ENCODE results near the gene ARHGEF11. TPM values are rescaled to one million over a fixed set of nuclear protein-coding genes. Genes with fewer than 3 reads are reported as not detected.

Gene ARHGEF11
- polyA plus RNA-seq, 10 donors = 16.3 to 24.9 (median 20.7) TPM

DNA sequence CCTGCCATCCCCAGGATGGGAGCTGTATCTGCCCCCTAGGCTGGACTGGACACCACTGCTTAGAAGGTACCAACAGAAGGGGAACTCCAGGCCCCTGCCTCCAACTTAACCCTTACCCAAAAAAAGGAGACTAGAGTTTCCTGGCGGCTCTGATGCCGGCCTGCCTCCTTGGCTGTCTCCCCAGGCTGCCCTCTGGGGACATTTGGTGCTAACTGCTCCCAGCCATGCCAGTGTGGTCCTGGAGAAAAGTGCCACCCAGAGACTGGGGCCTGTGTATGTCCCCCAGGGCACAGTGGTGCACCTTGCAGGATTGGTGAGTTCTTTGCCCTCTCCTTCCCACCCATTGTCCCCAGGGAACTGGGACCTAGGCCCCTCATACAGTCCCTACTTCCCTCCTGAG is 133.2 kb downstream of the ARHGEF11 start:
- no peak for DNase-seq

DNA sequence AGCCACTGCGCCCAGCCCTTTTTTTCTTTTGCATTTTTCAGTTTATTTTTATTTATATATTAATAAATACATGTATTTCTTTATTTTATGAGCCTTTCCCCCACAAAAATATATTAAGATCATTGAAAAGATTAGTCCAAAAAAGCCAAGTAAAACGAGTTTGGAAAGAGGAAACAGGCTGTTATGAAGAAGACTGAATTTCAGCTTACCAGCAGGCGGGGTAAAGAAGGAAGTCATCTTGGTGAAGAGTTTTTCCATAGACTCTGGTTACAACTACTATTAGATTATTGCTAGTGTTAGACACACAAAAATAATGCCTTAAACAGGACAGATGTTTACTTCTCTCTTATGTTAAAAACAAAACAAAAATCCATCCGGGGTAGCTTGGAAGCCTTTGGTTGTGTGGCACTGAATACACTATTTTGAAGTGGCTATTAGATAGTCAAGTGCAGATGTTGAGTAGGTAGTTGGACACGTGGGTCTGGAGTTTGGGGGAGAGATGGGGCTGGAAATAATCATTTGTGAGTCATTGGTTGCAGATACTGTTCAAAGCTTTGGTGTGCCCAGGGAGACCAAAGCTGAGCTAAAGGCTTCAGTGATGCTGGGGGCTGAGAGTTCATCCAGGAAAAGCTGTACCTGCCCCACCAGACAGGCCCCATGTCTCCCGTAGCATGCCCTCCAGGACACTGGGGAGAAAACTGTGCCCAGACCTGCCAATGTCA is 133.8 kb downstream of the ARHGEF11 start:
- DNase-seq = no peak

DNA sequence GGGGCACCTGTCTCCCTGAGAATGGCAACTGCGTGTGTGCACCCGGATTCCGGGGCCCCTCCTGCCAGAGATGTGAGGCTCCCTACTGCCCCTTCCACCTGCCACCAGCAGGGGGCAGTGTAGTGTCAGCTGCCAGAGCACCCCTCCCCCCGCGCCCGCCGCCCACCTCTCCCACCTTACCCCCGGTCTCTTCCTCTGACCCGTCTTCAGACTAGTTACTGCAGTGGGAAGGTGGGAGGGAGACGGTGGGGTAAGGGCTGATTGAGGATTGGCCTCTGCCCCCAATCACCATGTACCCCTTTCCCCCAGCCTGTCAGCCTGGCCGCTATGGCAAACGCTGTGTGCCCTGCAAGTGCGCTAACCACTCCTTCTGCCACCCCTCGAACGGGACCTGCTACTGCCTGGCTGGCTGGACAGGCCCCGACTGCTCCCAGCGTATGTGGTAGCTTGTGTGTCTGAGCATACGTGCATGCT is 135.2 kb downstream of the ARHGEF11 start:
- no peak for DNase-seq

DNA sequence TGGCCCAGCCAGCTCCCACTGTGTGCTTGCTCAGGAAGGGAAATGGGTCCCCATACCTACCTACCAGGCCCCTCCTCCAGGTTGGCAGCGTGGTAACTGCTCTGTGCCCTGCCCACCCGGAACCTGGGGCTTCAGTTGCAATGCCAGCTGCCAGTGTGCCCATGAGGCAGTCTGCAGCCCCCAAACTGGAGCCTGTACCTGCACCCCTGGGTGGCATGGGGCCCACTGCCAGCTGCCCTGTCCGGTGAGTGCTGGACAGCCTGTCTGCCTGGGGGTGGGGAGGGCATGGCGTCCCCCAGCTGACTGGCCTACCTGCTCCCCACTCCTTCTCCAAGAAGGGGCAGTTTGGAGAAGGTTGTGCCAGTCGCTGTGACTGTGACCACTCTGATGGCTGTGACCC is 135.9 kb downstream of the ARHGEF11 start:
- DNase-seq = no peak

DNA sequence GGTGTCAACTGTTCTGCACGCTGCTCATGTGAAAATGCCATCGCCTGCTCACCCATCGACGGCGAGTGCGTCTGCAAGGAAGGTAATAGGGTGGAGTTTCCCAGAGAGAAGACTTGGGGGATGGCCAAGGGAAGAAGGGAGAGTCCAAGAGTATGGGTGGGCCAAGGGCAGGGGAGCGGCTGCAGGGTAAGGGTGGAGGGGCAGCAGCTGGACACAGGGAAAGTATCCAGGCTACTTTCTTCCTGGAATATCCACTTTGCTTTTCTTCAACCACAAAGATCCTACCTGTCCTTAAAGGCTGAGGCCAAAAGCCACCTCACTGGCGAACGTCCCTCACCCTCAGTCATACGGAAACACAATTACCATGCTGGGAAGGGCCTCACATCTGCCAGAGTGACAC is 136.6 kb downstream of the ARHGEF11 start:
- no peak for DNase-seq

DNA sequence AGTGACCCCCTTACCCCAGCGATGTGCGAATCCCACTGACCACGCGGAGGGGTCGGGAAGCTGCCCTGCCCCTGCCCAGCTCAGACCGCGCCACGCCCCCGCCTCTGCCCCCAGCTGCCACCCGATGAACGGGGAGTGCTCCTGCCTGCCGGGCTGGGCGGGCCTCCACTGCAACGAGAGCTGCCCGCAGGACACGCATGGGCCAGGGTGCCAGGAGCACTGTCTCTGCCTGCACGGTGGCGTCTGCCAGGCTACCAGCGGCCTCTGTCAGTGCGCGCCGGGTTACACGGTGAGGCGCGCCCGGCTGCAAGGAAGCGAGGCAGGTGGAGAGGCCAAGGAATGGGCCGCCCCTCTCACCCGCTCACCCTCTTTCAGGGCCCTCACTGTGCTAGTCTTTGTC is 137.0 kb downstream of the ARHGEF11 start:
- no peak for DNase-seq

DNA sequence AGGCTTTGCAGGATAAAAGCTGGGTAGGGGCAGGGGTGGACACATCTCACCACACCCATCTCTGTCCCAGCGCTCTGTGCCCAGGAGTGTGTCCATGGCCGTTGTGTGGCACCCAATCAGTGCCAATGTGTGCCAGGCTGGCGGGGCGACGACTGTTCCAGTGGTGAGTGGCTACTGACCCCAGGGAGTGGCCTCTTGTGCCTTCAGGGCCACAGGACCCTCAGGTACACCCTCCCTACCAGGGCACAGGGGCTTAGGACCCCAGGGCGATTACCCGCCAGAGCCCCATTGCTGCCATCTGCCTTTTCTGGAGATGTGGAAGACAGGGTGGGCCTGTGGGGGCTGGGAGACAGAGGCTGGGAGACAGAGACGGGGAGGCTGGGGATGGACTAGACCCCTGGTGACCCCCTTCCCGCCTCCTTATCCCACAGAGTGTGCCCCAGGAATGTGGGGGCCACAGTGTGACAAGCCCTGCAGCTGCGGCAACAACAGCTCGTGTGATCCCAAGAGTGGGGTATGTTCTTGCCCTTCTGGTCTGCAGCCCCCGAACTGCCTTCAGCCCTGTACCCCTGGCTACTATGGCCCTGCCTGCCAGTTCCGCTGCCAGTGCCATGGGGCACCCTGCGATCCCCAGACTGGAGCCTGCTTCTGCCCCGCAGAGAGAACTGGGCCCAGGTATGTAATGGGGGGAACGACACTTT is 139.2 kb downstream of the ARHGEF11 start:
- no peak for DNase-seq

DNA sequence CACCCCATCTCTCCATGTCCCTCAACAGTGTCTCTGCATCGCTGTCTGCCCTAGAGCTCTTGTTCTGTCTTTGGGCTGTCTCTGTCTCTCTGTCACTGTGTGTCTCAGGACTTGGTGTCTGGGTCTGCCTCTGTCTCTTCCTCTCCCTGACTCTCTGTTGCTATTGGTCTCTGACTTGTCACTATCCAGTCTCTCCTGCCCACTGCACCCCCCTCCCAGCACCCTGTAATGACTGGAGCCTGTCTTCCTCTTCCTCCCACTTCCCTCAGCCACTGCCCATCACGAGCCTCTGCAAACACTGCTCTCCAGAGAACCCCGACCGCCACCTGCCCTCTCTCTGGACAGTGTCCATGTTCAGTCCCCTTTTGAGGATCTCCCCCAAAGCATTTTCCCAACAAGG is 139.9 kb downstream of the ARHGEF11 start:
- DNase-seq = no peak

DNA sequence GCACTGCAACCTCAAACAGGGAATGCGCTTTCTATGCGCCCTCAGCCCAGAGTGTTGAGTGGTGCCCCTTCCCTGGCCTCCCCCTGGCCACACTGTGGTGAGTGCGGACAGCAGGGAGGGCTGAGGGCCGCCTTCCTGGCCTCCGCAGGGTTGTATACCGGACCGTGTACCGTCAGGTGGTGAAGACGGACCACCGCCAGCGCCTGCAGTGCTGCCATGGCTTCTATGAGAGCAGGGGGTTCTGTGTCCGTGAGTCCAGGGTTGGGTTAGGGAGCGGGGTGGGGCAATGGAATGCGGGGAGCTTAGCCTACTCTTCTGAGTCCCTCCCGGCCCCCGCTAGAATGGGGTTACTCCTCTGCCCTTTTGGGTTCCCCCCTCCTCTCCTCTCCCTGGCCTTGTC is 140.4 kb downstream of the ARHGEF11 start:
- no peak for DNase-seq

DNA sequence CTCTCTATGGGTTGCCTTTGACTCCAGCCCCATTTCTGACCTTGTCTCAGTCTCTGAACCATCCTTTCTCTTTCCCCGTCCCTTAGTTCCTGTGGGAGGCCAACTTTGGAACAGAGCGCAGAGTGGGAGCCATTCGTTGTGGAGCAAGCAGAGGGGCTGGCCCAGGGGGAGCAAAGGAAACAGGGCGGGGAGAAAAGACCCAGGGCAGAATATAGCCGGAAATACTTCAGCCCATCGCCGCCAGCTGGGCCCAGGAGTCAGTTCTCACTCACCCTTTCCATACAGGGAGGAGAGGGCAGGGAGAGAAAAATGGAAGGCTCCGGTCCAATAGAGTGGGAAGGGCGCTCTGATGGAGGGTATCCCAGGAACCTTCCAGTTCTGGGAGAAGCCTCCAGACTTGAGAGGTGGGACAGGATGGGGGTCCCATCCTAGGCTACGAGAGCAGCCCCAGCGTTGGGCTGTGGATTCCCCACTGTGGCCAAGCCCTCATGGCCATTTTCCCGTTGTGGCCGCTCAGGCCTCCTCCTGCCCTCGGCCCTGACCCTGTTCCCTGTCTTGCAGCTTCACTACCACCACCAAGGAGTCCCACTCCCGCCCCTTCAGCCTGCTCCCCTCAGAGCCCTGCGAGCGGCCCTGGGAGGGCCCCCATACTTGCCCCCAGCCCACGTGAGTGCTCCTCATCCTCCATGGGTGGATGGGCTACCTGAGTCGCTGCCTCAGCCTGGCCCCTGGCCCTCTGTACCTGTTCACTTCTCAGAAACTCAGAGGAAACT is 141.2 kb downstream of the ARHGEF11 start:
- DNase-seq = no peak

DNA sequence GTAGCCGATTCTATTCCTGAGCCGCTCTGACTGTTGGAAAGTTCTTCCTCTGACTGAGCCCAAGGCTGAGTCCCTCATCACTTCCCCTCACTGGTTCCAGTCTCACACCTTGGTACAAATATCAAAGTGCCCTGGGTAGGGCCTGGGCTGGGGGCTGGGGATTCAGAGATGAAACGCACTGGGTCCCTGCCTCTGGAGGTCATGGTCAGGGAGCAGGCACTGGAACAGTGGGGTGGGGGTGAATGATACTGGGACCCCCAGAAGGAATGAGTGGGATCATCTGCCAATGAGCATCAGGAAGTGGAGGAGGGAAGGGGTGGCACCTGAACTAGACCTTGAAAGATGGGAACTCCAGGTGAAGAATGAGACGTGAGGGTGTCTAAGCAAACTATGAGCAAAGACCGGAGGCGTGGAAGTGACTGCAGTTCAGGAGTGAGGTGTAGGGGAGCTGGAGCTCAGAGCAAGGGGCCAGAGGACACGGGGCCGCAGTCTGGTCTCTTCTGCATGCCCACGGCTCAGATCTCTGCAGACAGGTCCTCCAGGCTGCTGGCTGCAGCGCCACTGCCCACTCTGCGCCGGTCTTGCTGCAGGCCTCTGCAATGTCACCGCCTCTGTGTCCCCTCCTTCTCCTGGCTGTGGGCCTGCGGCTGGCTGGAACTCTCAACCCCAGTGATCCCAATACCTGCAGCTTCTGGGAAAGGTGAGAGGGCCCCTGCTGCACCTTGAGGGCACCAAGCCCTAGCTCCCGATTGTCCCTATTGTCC is 142.0 kb downstream of the ARHGEF11 start:
- DNase-seq = no peak

DNA sequence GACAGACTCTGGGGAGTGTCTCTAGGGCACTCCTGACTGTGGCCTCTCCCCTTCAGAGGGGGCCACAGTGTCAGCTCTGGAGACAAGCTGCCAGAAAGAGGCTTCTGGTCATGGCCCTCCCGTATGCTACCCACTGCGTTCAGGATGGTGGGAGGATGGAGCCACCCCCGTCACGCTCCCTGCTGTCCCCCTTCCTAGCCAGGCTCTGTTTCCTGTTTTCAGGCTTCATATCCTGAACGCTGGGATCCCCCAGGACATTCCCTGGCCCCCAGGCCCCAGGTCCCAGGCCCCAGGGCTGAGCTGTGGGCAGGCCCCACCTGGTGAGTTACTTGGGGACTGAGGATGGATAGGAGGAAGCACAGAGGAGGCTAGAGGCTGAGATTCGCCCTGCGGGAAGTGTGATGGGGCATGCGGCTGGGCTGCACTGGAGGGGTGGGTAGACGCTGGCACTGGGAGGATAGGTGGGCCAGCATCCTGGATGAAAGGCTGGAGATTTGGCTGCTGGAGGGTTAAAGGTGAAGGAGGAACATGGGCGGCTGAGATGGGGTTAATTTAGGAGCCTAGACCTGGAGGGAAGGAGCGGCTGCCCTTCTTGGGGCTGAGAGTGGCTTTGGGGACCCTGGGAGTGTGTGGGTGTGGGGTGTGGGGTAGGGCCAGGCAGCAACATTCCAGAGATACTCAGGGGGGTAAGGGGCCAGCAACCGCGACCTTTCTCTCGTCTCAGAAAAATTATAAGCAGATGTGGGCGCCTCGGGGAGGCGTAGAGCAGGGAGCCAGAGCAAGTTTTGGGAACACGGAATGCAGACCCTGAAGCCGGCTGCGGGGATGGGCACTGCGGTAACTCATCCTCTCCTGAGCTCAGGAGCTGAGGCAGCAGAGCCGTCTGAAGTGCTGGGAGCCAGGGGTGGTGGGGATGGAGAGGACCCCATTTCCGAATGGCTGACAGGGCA is 143.3 kb downstream of the ARHGEF11 start:
- peak in 1 of 3 donors; percentile 70 for DNase-seq

DNA sequence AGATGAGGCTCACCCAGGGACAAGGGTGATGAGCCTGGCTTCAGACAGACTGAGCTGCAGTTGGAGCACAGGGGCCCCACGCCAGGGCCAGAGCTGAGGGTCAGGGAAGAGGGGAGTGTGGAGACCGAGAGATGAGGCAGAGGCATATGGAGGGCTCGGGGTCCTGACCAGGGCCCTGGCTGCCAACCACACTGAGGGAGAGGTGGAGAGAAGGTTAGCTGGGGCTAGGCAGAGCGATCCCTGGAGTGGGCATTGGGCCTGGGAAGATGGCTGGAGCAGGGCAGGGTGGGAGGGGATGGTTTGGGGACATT is 144.0 kb downstream of the ARHGEF11 start:
- DNase-seq = no peak

DNA sequence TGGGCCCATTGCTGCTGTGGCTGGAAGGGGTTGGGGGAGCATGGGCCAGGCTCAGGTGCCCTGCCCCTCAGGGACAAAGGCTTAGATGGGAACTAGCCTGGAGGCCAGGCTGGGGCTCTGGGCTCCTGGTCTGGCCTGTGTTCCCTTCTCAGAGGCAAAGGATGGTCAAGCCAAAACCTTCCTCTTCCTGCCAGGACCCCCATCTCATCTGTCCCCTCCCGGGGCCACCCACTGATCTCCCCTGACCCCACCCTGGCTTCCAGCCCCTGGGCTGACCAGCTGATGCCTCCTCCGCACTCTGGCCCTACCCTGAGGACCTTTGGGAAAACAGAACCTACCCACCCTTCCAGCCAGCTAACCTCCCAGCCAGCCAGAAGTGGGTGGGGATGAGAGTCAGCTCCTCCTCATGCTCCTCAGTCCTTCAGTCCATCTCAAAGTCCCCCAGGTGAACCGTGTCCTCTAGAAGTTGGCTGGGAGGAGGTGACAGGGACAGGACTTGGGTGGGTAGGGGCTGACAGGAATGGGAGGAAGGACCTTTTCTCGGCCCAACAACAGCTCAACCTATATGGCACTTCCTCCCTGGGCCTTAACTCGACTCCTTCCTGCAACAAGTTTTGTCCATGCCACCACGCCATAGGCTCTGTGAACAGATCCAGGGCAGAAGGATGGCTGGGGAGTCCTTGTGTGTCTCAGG is 144.5 kb downstream of the ARHGEF11 start:
- peak in 1 of 3 donors; percentile 47 for DNase-seq

DNA sequence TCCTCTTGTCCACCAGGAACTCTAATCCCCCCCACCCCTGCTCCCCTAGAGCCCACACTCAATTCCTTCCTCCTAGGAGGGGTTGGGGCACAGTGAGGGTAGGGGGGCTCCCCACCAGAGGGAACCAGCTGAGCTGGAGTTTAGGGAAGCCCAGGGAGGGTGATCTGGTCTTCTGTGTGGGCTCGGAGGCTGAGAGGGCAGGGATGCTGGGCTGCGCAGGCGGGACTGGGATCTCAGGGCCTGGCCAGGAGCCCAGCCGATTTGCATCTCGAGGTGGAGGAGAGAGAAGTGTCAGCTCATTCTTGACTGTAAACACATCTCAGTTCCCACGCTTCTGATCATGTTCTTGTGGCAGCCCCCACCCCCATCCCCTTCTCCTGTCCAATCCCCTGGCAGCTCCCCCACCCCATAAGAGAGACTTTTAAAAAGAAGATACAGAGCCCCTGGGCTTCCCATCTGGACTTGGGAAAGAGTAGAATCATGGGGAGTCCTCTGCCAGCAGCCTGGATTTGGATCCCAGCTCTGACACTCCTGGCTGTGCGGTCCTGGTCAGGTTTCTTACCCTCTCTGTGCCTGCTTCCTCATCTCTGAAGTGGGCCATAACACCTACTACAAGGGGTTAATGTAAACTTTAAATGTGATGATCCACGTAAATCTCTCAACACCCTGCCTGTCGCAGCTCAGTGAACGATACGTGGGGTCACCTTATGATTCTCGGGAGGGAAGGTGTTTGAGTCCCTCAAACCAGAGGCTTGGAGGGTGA is 145.4 kb downstream of the ARHGEF11 start:
- DNase-seq = peak in 1 of 3 donors; percentile 79

DNA sequence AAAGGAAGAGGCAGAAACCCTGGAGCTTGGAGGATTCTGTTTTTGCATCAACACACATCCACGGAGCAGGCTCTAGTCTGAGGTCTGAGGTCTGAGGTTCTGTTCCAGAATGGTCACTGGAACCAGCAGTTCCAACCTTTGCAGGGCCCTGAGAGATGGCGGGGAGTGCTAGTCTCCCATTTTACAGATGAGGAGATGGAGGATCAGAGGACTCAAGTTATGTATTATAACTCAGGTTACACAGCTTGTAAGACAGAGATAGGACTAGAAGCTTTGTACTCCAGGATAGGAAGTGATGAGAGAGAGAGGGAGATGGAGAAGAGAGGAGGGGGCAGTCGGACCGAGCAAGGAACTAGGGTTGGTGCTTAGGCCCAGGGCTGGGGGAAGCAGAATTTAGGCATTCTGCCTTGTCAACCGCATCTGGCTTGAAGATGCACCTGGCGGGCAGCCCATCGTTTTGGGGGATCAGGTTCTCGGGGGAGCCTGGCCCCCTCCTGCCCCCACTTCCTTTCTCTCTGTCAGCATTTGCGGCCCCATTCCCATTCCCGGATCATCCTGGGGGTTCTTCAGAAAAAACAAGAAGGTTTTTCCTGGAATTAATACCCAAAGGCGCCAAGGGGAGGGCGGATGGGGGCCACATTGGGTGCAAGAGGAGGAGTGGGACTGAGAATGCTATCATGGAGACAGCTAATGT is 146.4 kb downstream of the ARHGEF11 start:
- peak in 1 of 3 donors; percentile 58 for DNase-seq

DNA sequence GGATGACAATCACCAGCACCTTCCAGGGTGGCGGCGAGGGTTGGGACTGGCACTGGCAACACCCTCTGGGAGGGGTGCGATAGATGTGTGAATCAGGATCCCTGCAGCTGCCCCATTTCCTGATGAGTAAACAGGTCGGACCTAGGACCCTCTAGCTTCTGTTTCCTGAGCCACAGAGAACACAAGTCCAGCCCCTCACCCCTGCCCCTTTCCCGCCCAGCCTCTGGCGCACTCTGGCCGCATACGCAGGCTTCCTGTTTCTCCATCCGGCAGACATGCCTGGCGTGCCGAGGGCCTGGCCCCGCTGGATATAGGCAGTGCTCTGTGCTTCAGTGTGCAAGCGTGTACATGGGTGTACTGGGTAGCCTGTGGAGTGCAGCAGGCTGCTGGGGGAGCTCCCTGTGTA is 147.4 kb downstream of the ARHGEF11 start:
- DNase-seq = peak in 2 of 3 donors; percentile 63 to 84

DNA sequence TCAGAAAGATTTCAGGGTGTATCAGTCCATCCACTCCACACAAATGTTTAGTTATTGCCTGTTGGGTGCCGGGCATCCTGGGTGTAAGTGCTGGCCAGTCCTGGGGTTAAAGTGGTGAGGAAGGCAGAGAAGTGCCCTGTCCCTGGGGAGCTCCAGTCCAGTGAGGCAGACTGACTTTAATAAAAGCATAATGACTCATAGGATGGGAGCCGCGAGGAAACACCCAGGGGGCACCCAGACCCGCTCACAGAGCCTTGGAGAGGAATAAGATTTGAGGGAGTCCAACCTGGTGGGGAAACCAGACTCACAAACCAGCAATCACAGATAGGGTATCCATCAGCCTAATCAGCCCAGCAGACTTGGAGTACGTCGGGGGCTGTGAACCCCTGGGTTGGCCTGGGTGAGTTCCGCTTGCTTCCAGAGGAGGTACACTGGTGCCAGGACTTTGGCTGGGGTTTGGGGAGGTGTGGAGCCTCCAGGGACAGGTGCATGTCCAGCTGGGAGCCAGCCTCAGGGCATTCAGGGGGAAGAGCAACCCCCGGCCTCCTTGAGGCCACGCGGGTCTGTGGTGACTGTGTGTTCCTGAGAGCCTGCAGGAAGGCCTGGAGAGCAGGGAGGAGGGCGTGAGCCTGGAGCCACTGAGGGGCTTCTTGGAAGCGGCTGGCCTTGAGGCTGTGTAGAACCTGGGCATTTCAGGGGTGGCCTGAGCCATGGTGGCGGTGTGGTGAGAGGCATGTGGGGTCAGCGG is 148.3 kb downstream of the ARHGEF11 start:
- DNase-seq = no peak
